ENCODE results near the gene C1orf35. TPM values are rescaled to one million over a fixed set of nuclear protein-coding genes. Genes with fewer than 3 reads are reported as not detected.

Gene C1orf35
- total and polyA plus RNA-seq, 2 experiments from 2014 or later = 12.3 to 24.6 TPM

- H3K79me2 ChIP-seq = no peaks in the 10 kb centered on the region
- no peak for DNase-seq (ENCODE audit: low spot score)
- H4K20me1 ChIP-seq (ENCODE audit: insufficient read depth, poor library complexity, severe bottlenecking) = no peaks in the 10 kb centered on the region
- no peak overlapping the region for H3K27ac ChIP-seq
- H3K9me2 ChIP-seq (replicated peaks; ENCODE audit: insufficient read depth) = no peaks in the 10 kb centered on the region
- H3K4me3 ChIP-seq = no peak overlapping the region
- no peak for TF ChIP-seq EZH2 (IDR thresholded peaks at IDR 0.05; ENCODE audit: borderline replicate concordance)
- TF ChIP-seq CTCF (IDR thresholded peaks at IDR 0.05; ENCODE audit: poor library complexity) = no peak
- TF ChIP-seq EZH2phosphoT487 (IDR thresholded peaks at IDR 0.05; ENCODE audit: low read depth, severe bottlenecking, unreplicated experiment) = no peak
- H3K27me3 ChIP-seq = peaks cover 22% of the 10 kb centered on the region
- 73% methylated on average over 3 of the region's 3 CpGs for WGBS (ENCODE audit: low lambda C conversion rate, missing lambda C conversion rate)
- H3K4me1 ChIP-seq (ENCODE audit: insufficient read depth) = no peaks in the 10 kb centered on the region
- no peaks in the 10 kb centered on the region for H3K9me3 ChIP-seq (ENCODE audit: low read depth)
- no peak overlapping the region for H3K4me2 ChIP-seq
- H3K36me3 ChIP-seq (replicated peaks; ENCODE audit: insufficient read depth, low read depth) = no peaks in the 10 kb centered on the region
- H2AFZ ChIP-seq = no peak overlapping the region
Measured at GRCh38 chr1:228070851-228071250, 32.3 kb downstream of the C1orf35 start.

GRCh38 chr1:228070173-228070572 lies 33.0 kb downstream of the C1orf35 start:
- WGBS (ENCODE audit: low lambda C conversion rate, missing lambda C conversion rate) = 74% methylated on average over 2 of the region's 2 CpGs
- no peaks in the 10 kb centered on the region for H3K36me3 ChIP-seq (replicated peaks; ENCODE audit: insufficient read depth, low read depth)
- no peaks in the 10 kb centered on the region for H3K4me1 ChIP-seq (ENCODE audit: insufficient read depth)
- no peak overlapping the region for H3K4me2 ChIP-seq
- H2AFZ ChIP-seq = no peak overlapping the region
- peaks cover 22% of the 10 kb centered on the region for H3K27me3 ChIP-seq
- no peaks in the 10 kb centered on the region for H3K9me2 ChIP-seq (replicated peaks; ENCODE audit: insufficient read depth)
- no peak for TF ChIP-seq EZH2phosphoT487 (IDR thresholded peaks at IDR 0.05; ENCODE audit: low read depth, severe bottlenecking, unreplicated experiment)
- TF ChIP-seq EZH2 (IDR thresholded peaks at IDR 0.05; ENCODE audit: borderline replicate concordance) = no peak
- TF ChIP-seq CTCF (IDR thresholded peaks at IDR 0.05; ENCODE audit: poor library complexity) = no peak
- no peaks in the 10 kb centered on the region for H3K9me3 ChIP-seq (ENCODE audit: low read depth)
- no peak overlapping the region for H3K27ac ChIP-seq
- H4K20me1 ChIP-seq (ENCODE audit: insufficient read depth, poor library complexity, severe bottlenecking) = no peaks in the 10 kb centered on the region
- no peaks in the 10 kb centered on the region for H3K79me2 ChIP-seq
- H3K4me3 ChIP-seq = no peak overlapping the region
- no peak for DNase-seq (ENCODE audit: low spot score)

GRCh38 chr1:228068359-228068758 lies 34.8 kb downstream of the C1orf35 start:
- H3K4me3 ChIP-seq = no peak overlapping the region
- H2AFZ ChIP-seq = no peak overlapping the region
- H4K20me1 ChIP-seq (ENCODE audit: insufficient read depth, poor library complexity, severe bottlenecking) = no peaks in the 10 kb centered on the region
- H3K4me2 ChIP-seq = no peak overlapping the region
- no peaks in the 10 kb centered on the region for H3K36me3 ChIP-seq (replicated peaks; ENCODE audit: insufficient read depth, low read depth)
- peaks cover 22% of the 10 kb centered on the region for H3K27me3 ChIP-seq
- no peaks in the 10 kb centered on the region for H3K9me3 ChIP-seq (ENCODE audit: low read depth)
- DNase-seq (ENCODE audit: low spot score) = no peak
- H3K4me1 ChIP-seq (ENCODE audit: insufficient read depth) = no peaks in the 10 kb centered on the region
- 82% methylated on average over 5 of the region's 7 CpGs for WGBS (ENCODE audit: low lambda C conversion rate, missing lambda C conversion rate)
- H3K79me2 ChIP-seq = no peaks in the 10 kb centered on the region
- TF ChIP-seq EZH2phosphoT487 (IDR thresholded peaks at IDR 0.05; ENCODE audit: low read depth, severe bottlenecking, unreplicated experiment) (no peak), EZH2 (IDR thresholded peaks at IDR 0.05; ENCODE audit: borderline replicate concordance) (no peak), CTCF (IDR thresholded peaks at IDR 0.05; ENCODE audit: poor library complexity) (no peak)
- H3K27ac ChIP-seq = no peak overlapping the region
- no peaks in the 10 kb centered on the region for H3K9me2 ChIP-seq (replicated peaks; ENCODE audit: insufficient read depth)

All from hepatocyte (in vitro differentiated cells).